ENCODE results near the gene BCOR.

DNA sequence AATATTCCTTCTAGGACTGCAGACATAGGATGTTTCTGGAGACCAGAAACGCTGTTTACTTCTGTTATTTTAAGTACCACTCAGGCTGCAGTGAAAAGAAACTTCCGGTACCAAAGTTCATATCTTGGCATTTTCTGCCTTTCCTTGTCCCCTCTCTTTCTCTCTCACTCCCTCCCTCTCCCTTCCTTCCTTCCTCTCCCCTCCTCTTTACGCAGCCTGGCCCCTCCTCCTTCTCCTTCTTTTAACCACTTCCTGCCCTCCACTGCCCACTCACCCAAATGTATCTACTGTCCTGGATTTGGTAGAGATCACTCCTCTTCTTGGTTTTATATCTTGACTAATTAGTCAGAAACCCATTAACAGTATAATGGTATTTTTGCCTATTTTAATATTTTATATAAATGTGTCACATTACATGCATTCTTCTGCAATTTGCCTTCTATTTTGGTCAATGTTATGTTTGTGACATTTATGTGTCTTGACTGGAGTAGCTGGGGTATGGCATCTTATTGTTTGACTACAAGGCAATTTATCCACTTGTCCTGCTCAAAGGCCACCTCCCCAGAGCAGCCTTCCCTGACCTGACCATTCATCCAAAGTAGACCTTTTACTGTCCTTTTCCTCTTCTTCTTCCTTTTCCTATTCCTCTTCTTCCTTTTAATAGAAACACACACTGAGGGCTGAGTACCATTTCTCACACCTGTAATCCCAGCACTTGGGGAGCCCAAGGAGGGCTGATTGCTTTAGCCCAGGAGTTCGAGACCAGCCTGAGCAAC is 56.9 kb downstream of the BCOR start:
- no peak for TF ChIP-seq POLR2AphosphoS5 (IDR thresholded peaks at IDR 0.05; ENCODE audit: low read depth)
- TF ChIP-seq, protein P1, sequence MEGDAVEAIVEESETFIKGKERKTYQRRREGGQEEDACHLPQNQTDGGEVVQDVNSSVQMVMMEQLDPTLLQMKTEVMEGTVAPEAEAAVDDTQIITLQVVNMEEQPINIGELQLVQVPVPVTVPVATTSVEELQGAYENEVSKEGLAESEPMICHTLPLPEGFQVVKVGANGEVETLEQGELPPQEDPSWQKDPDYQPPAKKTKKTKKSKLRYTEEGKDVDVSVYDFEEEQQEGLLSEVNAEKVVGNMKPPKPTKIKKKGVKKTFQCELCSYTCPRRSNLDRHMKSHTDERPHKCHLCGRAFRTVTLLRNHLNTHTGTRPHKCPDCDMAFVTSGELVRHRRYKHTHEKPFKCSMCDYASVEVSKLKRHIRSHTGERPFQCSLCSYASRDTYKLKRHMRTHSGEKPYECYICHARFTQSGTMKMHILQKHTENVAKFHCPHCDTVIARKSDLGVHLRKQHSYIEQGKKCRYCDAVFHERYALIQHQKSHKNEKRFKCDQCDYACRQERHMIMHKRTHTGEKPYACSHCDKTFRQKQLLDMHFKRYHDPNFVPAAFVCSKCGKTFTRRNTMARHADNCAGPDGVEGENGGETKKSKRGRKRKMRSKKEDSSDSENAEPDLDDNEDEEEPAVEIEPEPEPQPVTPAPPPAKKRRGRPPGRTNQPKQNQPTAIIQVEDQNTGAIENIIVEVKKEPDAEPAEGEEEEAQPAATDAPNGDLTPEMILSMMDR (IDR thresholded peaks at IDR 0.05; ENCODE audit: insufficient read depth, low read length) = no peak
- TF ChIP-seq, protein P2, sequence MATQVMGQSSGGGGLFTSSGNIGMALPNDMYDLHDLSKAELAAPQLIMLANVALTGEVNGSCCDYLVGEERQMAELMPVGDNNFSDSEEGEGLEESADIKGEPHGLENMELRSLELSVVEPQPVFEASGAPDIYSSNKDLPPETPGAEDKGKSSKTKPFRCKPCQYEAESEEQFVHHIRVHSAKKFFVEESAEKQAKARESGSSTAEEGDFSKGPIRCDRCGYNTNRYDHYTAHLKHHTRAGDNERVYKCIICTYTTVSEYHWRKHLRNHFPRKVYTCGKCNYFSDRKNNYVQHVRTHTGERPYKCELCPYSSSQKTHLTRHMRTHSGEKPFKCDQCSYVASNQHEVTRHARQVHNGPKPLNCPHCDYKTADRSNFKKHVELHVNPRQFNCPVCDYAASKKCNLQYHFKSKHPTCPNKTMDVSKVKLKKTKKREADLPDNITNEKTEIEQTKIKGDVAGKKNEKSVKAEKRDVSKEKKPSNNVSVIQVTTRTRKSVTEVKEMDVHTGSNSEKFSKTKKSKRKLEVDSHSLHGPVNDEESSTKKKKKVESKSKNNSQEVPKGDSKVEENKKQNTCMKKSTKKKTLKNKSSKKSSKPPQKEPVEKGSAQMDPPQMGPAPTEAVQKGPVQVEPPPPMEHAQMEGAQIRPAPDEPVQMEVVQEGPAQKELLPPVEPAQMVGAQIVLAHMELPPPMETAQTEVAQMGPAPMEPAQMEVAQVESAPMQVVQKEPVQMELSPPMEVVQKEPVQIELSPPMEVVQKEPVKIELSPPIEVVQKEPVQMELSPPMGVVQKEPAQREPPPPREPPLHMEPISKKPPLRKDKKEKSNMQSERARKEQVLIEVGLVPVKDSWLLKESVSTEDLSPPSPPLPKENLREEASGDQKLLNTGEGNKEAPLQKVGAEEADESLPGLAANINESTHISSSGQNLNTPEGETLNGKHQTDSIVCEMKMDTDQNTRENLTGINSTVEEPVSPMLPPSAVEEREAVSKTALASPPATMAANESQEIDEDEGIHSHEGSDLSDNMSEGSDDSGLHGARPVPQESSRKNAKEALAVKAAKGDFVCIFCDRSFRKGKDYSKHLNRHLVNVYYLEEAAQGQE (IDR thresholded peaks at IDR 0.05; ENCODE audit: insufficient replicate concordance, low read depth) = no peak
- no peak for TF ChIP-seq SPI1 (IDR thresholded peaks at IDR 0.05; ENCODE audit: borderline replicate concordance, low read depth)
- TF ChIP-seq GABPA (IDR thresholded peaks at IDR 0.05; ENCODE audit: low read depth) = no peak
